HepG2 (cell line): ENCODE results near the gene ZKSCAN4. TPM values are rescaled to one million over a fixed set of nuclear protein-coding genes. Genes with fewer than 3 reads are reported as not detected.

ENCODE experiments used
- CENPX ChIP-seq: sonication (generic); formaldehyde crosslinking; IDR thresholded peaks from 2 replicates; pipeline ENCODE4 v1.9.0; 2021; ENCODE audit warnings: mild to moderate bottlenecking, missing genetic modification reagents, moderate library complexity
- ISL2 ChIP-seq: sonication (generic); formaldehyde crosslinking; IDR thresholded peaks from 2 replicates; pipeline ENCODE4 v1.5.0; 2020; ENCODE audit warnings: missing genetic modification reagents
- KMT2B ChIP-seq: IDR thresholded peaks from 2 replicates; pipeline ENCODE4 v1.6.1; 2016; ENCODE audit warnings: missing genetic modification reagents, missing compliant biosample characterization
- MAF1 ChIP-seq: sonication (generic); formaldehyde crosslinking; IDR thresholded peaks from 2 replicates; pipeline ENCODE4 v1.5.0; 2020; ENCODE audit warnings: missing genetic modification reagents, borderline replicate concordance
- NFIB ChIP-seq: sonication (generic); formaldehyde crosslinking; IDR thresholded peaks from 2 replicates; pipeline ENCODE4 v1.9.0; 2021; ENCODE audit warnings: missing genetic modification reagents, mild to moderate bottlenecking, borderline replicate concordance
- PITX1 ChIP-seq: sonication (generic); formaldehyde crosslinking; IDR thresholded peaks from 2 replicates; pipeline ENCODE4 v1.5.1; 2020; ENCODE audit warnings: mild to moderate bottlenecking, missing genetic modification reagents
- POLR2A ChIP-seq, 2 experiments: IDR thresholded peaks; 2 replicates each; pipeline ENCODE4 v1.6.1; 2011; ENCODE audit warnings: low read depth in 2 of 2, low read length in 2 of 2, mild to moderate bottlenecking in 1 of 2, moderate library complexity in 1 of 2; ENCODE audit not compliant: insufficient read depth in 1 of 2
- PTBP1 ChIP-seq: fragments of 200-400 bp; formaldehyde crosslinking; IDR thresholded peaks from 2 replicates; pipeline ENCODE4 v1.6.1; 2018; ENCODE audit warnings: low read length, low read depth; ENCODE audit not compliant: poor library complexity, severe bottlenecking
- SCMH1 ChIP-seq: sonication (generic); formaldehyde crosslinking; IDR thresholded peaks from 2 replicates; pipeline ENCODE4 v1.9.0; 2021; ENCODE audit warnings: missing genetic modification reagents, mild to moderate bottlenecking, borderline replicate concordance
- ZNF33B ChIP-seq: sonication (generic); formaldehyde crosslinking; IDR thresholded peaks from 2 replicates; pipeline ENCODE4 v1.5.1; 2020; ENCODE audit warnings: mild to moderate bottlenecking, missing genetic modification reagents
- ZNF432 ChIP-seq: sonication (generic); formaldehyde crosslinking; IDR thresholded peaks from 2 replicates; pipeline ENCODE4 v1.5.0; 2020; ENCODE audit warnings: missing genetic modification reagents, mild to moderate bottlenecking, borderline replicate concordance
- ZNF530 ChIP-seq: sonication (generic); formaldehyde crosslinking; IDR thresholded peaks from 2 replicates; pipeline ENCODE4 v1.5.0; 2020; ENCODE audit warnings: low read depth, mild to moderate bottlenecking, missing genetic modification reagents
- ZNF563 ChIP-seq: sonication (generic); formaldehyde crosslinking; IDR thresholded peaks from 2 replicates; pipeline ENCODE4 v1.8.0; 2022; ENCODE audit warnings: mild to moderate bottlenecking, moderate library complexity, missing genetic modification reagents
- ZNF589 ChIP-seq: sonication (generic); formaldehyde crosslinking; conservative IDR thresholded peaks from 2 replicates; pipeline ENCODE4 v1.8.0; 2022; ENCODE audit warnings: mild to moderate bottlenecking, moderate library complexity, missing genetic modification reagents
- ZNF777 ChIP-seq: sonication (generic); formaldehyde crosslinking; IDR thresholded peaks from 2 replicates; pipeline ENCODE4 v1.4.0; 2020; ENCODE audit warnings: missing genetic modification reagents
- polyA plus RNA-seq, 8 experiments: library from polyadenylated mRNA; depleted of rRNA in 3 of 8; stranded (reverse) in 7 of 8; unstranded in 1 of 8; fragments of >200 nt; fragmentation: Illumina TruSeq in 4 of 8; extraction: Trizol in 4 of 8; gene quantifications; 2 replicates each; pipeline versions ENCODE4 v1.2.1 to v1.2.3, GENCODE V29; 2011 to 2016; ENCODE audit warnings: low read depth in 4 of 8, missing spikeins in 1 of 8, mixed read lengths in 1 of 8; ENCODE audit not compliant: insufficient read depth in 1 of 8
- total RNA-seq, 5 experiments: library from RNA; depleted of rRNA; stranded (reverse); fragments of >200 nt; fragmentation: Illumina TruSeq; extraction: Trizol; gene quantifications; 2 replicates each; pipeline ENCODE4 v1.2.3, GENCODE V29; 2016; ENCODE audit warnings: low read depth in 1 of 5
- TF ChIP-seq, protein P1 (sequence below): sonication (generic); formaldehyde crosslinking; IDR thresholded peaks from 2 replicates; pipeline ENCODE4 v1.4.0; 2020; ENCODE audit warnings: missing genetic modification reagents
- TF ChIP-seq, protein P2 (sequence below): sonication (generic); formaldehyde crosslinking; IDR thresholded peaks from 2 replicates; pipeline ENCODE4 v1.5.0; 2020; ENCODE audit warnings: mild to moderate bottlenecking, missing genetic modification reagents, borderline replicate concordance
- TF ChIP-seq, protein P3 (sequence below): sonication (generic); formaldehyde crosslinking; IDR thresholded peaks from 2 replicates; pipeline ENCODE4 v1.4.0; 2020; ENCODE audit warnings: missing genetic modification reagents, borderline replicate concordance

Gene ZKSCAN4
- total and polyA plus RNA-seq, 2 of the 13 experiments (the other 11 are each of a cell fraction or from before 2014, with no cell fraction given): 2.9 to 7.8 TPM

DNA sequence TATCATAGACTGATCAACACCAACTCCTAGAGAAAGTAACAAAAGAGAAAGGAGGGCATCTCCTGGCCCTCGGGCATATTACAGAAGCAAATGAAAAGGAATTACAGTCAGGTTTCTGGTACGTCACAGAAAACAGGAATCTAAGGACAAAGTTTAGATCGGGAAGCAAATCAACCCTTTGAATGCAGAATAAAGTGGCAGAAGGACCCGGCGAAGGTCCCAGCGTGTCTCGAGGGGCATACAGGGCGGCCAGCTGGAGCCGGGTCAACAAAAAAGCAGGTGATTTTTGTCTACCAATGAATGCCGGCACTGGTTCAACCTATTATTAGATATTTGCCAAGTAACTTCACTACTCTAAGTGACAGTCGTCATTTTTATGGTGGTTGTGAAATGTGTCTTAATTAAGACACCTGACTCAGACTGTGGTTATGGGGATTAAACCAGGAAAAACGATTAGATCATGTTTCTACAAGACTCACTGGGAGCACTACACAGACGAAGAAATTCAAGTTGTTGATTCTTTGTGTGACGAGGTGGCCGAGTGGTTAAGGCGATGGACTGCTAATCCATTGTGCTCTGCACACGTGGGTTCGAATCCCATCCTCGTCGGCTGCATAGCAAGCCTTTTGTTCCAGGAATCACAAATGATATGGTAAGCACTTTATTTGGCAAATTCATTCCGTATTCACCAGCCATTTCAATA is 39.4 kb downstream of the ZKSCAN4 start (continued):
- TF ChIP-seq, protein P1, sequence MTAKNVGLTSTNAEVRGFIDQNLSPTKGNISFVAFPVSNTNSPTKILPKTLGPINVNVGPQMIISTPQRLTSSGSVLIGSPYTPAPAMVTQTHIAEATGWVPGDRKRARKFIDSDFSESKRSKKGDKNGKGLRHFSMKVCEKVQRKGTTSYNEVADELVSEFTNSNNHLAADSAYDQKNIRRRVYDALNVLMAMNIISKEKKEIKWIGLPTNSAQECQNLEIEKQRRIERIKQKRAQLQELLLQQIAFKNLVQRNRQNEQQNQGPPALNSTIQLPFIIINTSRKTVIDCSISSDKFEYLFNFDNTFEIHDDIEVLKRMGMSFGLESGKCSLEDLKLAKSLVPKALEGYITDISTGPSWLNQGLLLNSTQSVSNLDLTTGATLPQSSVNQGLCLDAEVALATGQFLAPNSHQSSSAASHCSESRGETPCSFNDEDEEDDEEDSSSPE (CRISPR knock-in tag): no peak
- TF ChIP-seq ZNF530 (no peak), ZNF589 (CRISPR knock-in tag) (peak; percentile 88; the same call in 1 of the 2 replicates), KMT2B (CRISPR knock-in tag) (no peak), ZNF777 (CRISPR knock-in tag) (peak; percentile 53), ZNF33B (CRISPR knock-in tag) (peak; percentile 73; the same call in 1 of the 2 replicates), ZNF432 (no peak), NFIB (CRISPR knock-in tag) (no peak), PTBP1 (no peak), PITX1 (CRISPR knock-in tag) (peak; percentile 93), ZNF563 (CRISPR knock-in tag) (0 out of 2 replicates have a peak, but pooled peaks have one; percentile 8), SCMH1 (no peak), ISL2 (0 out of 2 replicates have a peak, but pooled peaks have one; percentile 23), POLR2A (IDR thresholded peaks at IDR 0.05; ENCODE audit: insufficient read depth in 1 of 2, low read depth in 2 of 2, low read length in 2 of 2) (no peak), MAF1 (CRISPR knock-in tag) (peak; percentile 98), CENPX (CRISPR knock-in tag) (no peak)
- TF ChIP-seq, protein P2, sequence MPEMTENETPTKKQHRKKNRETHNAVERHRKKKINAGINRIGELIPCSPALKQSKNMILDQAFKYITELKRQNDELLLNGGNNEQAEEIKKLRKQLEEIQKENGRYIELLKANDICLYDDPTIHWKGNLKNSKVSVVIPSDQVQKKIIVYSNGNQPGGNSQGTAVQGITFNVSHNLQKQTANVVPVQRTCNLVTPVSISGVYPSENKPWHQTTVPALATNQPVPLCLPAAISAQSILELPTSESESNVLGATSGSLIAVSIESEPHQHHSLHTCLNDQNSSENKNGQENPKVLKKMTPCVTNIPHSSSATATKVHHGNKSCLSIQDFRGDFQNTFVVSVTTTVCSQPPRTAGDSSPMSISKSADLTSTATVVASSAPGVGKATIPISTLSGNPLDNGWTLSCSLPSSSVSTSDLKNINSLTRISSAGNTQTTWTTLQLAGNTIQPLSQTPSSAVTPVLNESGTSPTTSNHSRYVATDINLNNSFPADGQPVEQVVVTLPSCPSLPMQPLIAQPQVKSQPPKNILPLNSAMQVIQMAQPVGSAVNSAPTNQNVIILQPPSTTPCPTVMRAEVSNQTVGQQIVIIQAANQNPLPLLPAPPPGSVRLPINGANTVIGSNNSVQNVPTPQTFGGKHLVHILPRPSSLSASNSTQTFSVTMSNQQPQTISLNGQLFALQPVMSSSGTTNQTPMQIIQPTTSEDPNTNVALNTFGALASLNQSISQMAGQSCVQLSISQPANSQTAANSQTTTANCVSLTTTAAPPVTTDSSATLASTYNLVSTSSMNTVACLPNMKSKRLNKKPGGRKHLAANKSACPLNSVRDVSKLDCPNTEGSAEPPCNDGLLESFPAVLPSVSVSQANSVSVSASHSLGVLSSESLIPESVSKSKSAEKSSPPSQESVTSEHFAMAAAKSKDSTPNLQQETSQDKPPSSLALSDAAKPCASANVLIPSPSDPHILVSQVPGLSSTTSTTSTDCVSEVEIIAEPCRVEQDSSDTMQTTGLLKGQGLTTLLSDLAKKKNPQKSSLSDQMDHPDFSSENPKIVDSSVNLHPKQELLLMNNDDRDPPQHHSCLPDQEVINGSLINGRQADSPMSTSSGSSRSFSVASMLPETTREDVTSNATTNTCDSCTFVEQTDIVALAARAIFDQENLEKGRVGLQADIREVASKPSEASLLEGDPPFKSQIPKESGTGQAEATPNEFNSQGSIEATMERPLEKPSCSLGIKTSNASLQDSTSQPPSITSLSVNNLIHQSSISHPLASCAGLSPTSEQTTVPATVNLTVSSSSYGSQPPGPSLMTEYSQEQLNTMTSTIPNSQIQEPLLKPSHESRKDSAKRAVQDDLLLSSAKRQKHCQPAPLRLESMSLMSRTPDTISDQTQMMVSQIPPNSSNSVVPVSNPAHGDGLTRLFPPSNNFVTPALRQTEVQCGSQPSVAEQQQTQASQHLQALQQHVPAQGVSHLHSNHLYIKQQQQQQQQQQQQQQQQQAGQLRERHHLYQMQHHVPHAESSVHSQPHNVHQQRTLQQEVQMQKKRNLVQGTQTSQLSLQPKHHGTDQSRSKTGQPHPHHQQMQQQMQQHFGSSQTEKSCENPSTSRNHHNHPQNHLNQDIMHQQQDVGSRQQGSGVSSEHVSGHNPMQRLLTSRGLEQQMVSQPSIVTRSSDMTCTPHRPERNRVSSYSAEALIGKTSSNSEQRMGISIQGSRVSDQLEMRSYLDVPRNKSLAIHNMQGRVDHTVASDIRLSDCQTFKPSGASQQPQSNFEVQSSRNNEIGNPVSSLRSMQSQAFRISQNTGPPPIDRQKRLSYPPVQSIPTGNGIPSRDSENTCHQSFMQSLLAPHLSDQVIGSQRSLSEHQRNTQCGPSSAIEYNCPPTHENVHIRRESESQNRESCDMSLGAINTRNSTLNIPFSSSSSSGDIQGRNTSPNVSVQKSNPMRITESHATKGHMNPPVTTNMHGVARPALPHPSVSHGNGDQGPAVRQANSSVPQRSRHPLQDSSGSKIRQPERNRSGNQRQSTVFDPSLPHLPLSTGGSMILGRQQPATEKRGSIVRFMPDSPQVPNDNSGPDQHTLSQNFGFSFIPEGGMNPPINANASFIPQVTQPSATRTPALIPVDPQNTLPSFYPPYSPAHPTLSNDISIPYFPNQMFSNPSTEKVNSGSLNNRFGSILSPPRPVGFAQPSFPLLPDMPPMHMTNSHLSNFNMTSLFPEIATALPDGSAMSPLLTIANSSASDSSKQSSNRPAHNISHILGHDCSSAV (CRISPR knock-in tag): 0 out of 2 replicates have a peak, but pooled peaks have one; percentile 32
- TF ChIP-seq, protein P3, sequence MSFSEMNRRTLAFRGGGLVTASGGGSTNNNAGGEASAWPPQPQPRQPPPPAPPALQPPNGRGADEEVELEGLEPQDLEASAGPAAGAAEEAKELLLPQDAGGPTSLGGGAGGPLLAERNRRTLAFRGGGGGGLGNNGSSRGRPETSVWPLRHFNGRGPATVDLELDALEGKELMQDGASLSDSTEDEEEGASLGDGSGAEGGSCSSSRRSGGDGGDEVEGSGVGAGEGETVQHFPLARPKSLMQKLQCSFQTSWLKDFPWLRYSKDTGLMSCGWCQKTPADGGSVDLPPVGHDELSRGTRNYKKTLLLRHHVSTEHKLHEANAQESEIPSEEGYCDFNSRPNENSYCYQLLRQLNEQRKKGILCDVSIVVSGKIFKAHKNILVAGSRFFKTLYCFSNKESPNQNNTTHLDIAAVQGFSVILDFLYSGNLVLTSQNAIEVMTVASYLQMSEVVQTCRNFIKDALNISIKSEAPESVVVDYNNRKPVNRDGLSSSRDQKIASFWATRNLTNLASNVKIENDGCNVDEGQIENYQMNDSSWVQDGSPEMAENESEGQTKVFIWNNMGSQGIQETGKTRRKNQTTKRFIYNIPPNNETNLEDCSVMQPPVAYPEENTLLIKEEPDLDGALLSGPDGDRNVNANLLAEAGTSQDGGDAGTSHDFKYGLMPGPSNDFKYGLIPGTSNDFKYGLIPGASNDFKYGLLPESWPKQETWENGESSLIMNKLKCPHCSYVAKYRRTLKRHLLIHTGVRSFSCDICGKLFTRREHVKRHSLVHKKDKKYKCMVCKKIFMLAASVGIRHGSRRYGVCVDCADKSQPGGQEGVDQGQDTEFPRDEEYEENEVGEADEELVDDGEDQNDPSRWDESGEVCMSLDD: 0 out of 2 replicates have a peak, but pooled peaks have one; percentile 20
